Activated T-helper 9 cell treated with anti-CD3 and anti-CD28 coated beads, Interleukin-2, amount 50 U/mL, for 16 hours (primary cell): ENCODE data around the gene MRPS25.
"Not testable (repeated sequence)": the region's sequence is repeated elsewhere in the genome, so short reads cannot be mapped to it uniquely, and the experiment has no call there.

ENCODE experiments used
- DNase-seq: peaks from one replicate; pipeline ENCODE4 v3.0.0-alpha.2; 2020; ENCODE audit warnings: low read depth

The MRPS25 gene

DNA sequence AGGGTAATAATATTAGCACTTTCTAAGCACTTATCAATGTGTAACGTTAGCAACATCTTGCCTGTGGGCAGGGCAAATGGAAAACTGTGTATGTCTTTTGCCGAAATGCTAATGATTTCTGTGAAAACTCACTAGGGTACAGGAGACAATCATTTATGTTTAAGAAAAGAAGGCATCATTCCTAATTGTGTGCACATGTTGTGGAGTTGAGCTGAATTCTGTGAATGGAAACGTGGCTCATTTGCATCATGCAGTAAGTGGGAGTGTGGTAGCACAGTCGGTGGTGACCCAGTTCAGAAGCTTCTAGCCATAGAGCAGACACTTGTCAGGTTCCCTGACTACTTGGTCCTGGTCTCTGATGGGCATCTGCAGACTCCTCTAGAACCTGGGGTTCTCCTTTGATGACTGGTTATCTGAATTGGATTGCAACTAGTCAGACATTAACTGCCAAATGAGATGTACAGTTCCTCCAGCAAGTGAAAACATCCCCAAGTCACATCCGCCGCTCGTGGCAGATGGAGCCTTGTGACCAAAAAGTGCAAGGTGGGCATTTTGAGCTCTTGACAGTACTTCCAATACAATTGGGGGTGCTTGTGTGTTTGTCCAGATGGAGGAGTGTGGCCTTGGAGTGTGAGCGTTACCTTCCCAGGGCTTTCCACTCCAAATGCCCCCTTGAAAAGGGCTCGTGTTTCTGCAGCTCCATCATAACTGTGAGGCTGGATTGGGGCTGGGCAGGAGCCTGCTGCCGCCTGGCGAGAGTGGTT, 21.5 kb downstream of the MRPS25 start:
- DNase-seq, result no peak

GRCh38 chr3:15042936-15043335, 22.2 kb downstream of the MRPS25 start:
- DNase-seq, result no peak

DNA sequence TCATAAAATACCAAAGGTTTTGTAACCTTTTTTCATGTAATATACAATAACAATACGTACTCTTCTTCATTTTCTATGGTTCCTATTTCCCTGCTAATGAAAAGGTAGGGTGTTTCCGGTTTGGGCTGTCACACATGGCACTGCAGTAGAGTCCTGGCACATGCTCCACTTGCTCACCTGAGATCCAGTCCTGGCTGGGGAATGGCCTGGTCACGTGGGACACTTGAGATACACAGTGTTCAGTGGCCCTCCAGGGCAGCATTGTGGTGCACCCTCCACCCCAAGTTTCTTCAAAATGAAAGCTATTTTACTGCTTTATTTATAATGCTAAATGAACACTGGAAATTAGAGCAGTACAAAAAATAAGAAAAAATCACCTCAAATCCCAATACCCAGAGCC, 23.2 kb downstream of the MRPS25 start:
- DNase-seq, result no peak

DNA sequence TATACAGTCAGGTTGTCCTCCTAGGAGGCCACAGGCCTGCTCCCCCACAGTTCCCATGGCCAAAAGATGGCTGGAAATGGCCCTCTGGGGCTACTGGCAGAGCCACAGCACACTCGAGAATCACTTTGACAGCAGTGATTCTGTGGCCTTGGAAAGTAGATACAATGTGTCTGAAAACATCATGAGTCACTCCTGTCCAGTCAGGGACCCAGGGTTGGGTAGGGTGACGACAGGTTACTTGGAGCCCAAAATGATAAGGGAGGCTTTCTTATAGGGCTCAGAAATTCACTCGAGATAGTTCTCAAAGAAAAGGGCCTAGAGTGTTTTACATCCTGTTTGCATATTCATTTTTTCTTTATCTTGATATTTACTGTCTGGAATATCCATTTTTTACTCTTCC, 24.3 kb downstream of the MRPS25 start:
- no peak for DNase-seq

GRCh38 chr3:15038306-15038705, 26.8 kb downstream of the MRPS25 start:
- no peak for DNase-seq

DNA sequence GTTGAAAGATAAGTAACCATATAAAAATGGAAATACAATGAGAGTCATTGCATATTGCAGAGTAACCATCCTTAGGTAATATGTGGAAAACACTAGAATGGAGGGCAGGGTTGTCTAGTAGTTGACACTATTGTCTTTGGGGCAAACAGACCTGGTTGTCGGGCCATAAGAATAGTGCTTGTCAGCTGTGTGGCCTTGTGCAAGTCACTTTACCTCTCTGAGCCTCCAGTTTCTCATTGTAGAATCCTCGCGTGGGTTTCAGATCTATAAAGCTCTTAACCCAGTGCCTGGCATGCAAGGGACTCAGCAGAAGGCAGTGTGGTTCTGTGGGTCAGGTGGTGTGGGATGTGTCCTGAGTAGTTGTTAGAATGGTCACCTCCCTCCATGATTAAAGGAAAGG, 32.0 kb downstream of the MRPS25 start:
- DNase-seq, result no peak

DNA sequence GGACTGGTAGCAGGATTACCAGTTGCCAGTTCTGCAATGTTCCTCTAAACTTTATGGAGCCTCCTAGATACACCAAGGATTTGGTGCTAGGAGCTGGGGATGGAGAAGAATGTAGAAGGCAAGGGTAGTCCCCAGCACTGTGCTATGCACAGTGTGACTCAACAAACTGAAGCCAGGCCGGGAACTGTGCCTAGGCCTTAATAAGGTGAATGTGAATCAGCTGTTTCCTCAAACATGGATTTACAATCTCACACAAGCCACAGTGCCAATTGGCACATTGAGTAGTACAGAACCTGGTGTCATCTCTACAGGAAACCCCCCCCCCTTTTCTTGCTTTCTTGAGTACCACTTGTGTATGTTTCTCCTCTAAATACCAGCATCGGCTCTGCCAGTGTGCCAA, 32.5 kb downstream of the MRPS25 start:
- no peak for DNase-seq

DNA sequence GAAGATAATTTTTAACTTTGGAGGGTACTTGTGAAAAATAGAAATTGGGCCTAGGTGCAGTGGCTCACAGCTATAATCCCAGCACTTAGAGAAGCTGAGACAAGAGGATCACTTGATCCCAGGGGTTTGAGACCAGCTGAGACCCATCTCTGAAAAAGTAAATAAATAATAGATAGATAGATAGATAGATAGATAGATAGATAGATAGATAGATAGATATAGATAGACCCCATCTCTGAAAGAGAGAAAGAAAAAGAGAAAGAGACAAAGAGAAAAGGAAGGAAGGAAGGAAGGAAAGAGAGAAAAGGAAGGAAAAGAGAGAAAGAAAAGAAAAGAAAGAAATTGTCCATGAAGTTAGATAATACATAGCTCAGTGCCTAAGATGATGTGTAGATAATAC, 35.5 kb downstream of the MRPS25 start:
- DNase-seq, result no peak

GRCh38 chr3:15023719-15024118, 41.4 kb downstream of the MRPS25 start:
- DNase-seq, result no peak

- DNase-seq, result no peak
Measured at GRCh38 chr3:15023249-15023648, 41.9 kb downstream of the MRPS25 start.

- no peak for DNase-seq
Measured at GRCh38 chr3:15017191-15017590, 47.9 kb downstream of the MRPS25 start.

GRCh38 chr3:15015456-15015855, 49.7 kb downstream of the MRPS25 start:
- no peak for DNase-seq

GRCh38 chr3:15014606-15015328, 50.3 kb downstream of the MRPS25 start:
- DNase-seq, result no peak

DNA sequence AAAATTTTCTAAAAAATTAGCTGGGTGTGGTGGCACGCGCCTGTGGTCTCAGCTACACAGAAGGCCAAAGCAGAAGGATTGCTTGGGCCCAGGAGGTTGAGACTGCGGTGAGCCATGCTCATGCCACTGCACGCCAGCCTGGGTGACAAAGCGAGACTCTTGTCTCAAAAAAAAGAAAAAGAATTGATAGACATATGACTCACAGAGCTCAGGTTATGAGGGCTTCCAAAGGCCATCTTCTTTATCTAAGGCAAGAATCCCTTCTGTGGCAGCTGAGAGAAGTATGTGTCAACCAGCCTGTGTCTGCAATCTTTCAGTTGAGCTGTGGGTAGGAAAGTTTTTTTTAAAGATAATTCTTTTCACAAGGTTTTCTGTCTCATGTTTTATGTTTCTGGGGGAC, 53.9 kb downstream of the MRPS25 start:
- DNase-seq, result no peak

DNA sequence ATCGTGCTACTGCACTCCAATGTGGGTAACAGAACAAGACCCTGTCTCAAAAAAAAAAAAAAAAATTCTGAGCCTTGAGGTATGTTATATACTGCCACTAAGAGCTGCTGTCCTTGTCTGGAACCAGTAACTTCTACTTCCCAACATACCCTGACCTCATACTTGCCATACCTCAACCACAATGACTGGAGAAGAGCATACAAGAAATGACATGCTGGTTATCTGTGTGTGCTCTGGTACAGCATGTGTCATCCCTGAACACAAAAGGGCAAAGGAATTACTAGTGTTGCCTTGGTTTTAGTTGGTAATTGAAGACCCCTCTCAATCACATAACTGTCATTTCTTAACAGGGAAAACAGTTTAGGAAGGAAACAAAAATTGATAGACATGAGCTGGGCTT, 54.5 kb downstream of the MRPS25 start:
- DNase-seq, result no peak

- no peak for DNase-seq
Measured at GRCh38 chr3:15009167-15009566, 55.9 kb downstream of the MRPS25 start.

GRCh38 chr3:15007681-15008141, 57.4 kb downstream of the MRPS25 start:
- DNase-seq, result no peak

- not testable (repeated sequence) for DNase-seq
Measured at GRCh38 chr3:14999182-14999581, 65.9 kb downstream of the MRPS25 start.
